HEK293 (cell line): ENCODE results near the gene PLXNA2.

Experiments
- CTCF ChIA-PET: fragments of 350-600 bp; formaldehyde crosslinking; extraction: SDS; loops from one replicate; lab custom pipeline; 2021; ENCODE audit warnings: antibody characterized with exemption; lab: Yijun Ruan, JAX
- POLR2A ChIA-PET: fragments of 300-600 bp; formaldehyde crosslinking; extraction: SDS; loops from one replicate; lab custom pipeline; 2020; ENCODE audit warnings: antibody characterized with exemption, inconsistent platforms; lab: Yijun Ruan, JAX
- H3K27ac ChIP-seq: fragments of 200-500 bp; sonication (Bioruptor generic); 2 replicates; pipeline ENCODE4 v1.5.1; 2014; ENCODE audit warnings: low read depth, low read length, control low read depth, inconsistent platforms; ENCODE audit errors: extremely low read depth
- H3K36me3 ChIP-seq, 2 experiments: fragments of 200-500 bp in 1 of 2; sonication (Bioruptor generic) in 1 of 2; 1 replicate in 1 of 2; 2 replicates in 1 of 2; pipeline ENCODE4 v1.5.1; 2014 to 2017; ENCODE audit warnings: inconsistent platforms in 2 of 2, low read length in 2 of 2; ENCODE audit not compliant: control insufficient read depth in 2 of 2, insufficient read depth in 1 of 2
- H3K4me1 ChIP-seq: fragments of 200-500 bp; sonication (Bioruptor generic); 2 replicates; pipeline ENCODE4 v1.5.1; 2014; ENCODE audit warnings: mild to moderate bottlenecking, low read length, inconsistent platforms; ENCODE audit not compliant: control insufficient read depth, insufficient read depth
- H3K4me3 ChIP-seq: 2 replicates; pipeline ENCODE4 v1.5.1; 2011; ENCODE audit warnings: low read depth, mild to moderate bottlenecking, control low read depth, low read length, moderate library complexity
- H3K9me3 ChIP-seq: fragments of 200-500 bp; sonication (Bioruptor generic); 2 replicates; pipeline ENCODE4 v1.5.1; 2014; ENCODE audit warnings: low read depth, low read length, inconsistent platforms; ENCODE audit not compliant: control insufficient read depth, insufficient read depth
- ATF2 ChIP-seq: fragments of 450-650 bp; formaldehyde crosslinking; IDR thresholded peaks from 2 replicates; pipeline ENCODE4 v1.5.1; 2016; ENCODE audit warnings: missing biosample characterization, missing genetic modification characterization, low read depth
- BCL6B ChIP-seq: fragments of 450-650 bp; formaldehyde crosslinking; IDR thresholded peaks from 2 replicates; pipeline ENCODE4 v1.5.1; 2017; ENCODE audit warnings: missing biosample characterization, missing genetic modification characterization
- GLIS1 ChIP-seq: fragments of 450-650 bp; formaldehyde crosslinking; IDR thresholded peaks from 2 replicates; pipeline ENCODE4 v1.5.1; 2016; ENCODE audit warnings: missing biosample characterization, missing genetic modification characterization
- MZF1 ChIP-seq: fragments of 450-650 bp; formaldehyde crosslinking; IDR thresholded peaks from 2 replicates; pipeline ENCODE4 v1.5.1; 2017; ENCODE audit warnings: missing biosample characterization, missing genetic modification characterization, borderline replicate concordance
- PRDM1 ChIP-seq: fragments of 450-650 bp; formaldehyde crosslinking; IDR thresholded peaks from 2 replicates; pipeline ENCODE4; 2016; ENCODE audit warnings: missing biosample characterization, missing genetic modification characterization
- ZNF112 ChIP-seq: fragments of 450-650 bp; formaldehyde crosslinking; IDR thresholded peaks from 2 replicates; pipeline ENCODE4 v1.5.0; 2017; ENCODE audit warnings: missing biosample characterization, missing genetic modification characterization
- ZNF146 ChIP-seq: fragments of 450-650 bp; formaldehyde crosslinking; IDR thresholded peaks from 2 replicates; pipeline ENCODE4 v1.5.1; 2016; ENCODE audit warnings: missing biosample characterization, missing genetic modification characterization
- ZNF2 ChIP-seq: fragments of 450-650 bp; formaldehyde crosslinking; IDR thresholded peaks from 2 replicates; pipeline ENCODE4 v1.5.1; 2016; ENCODE audit warnings: missing biosample characterization, missing genetic modification characterization
- ZNF23 ChIP-seq: fragments of 450-650 bp; formaldehyde crosslinking; IDR thresholded peaks from 2 replicates; pipeline ENCODE4 v1.5.1; 2016; ENCODE audit warnings: missing biosample characterization, missing genetic modification characterization, borderline replicate concordance
- ZNF26 ChIP-seq: fragments of 450-650 bp; formaldehyde crosslinking; IDR thresholded peaks from 2 replicates; pipeline ENCODE4 v1.5.1; 2016; ENCODE audit warnings: missing biosample characterization, missing genetic modification characterization
- ZNF510 ChIP-seq: fragments of 450-650 bp; formaldehyde crosslinking; IDR thresholded peaks from 2 replicates; pipeline ENCODE4 v1.5.1; 2018; ENCODE audit warnings: mild to moderate bottlenecking, missing genetic modification characterization, missing biosample characterization; ENCODE audit not compliant: insufficient replicate concordance
- ZNF558 ChIP-seq: fragments of 450-650 bp; formaldehyde crosslinking; IDR thresholded peaks from 2 replicates; pipeline ENCODE4 v1.5.1; 2016; ENCODE audit warnings: missing biosample characterization, missing genetic modification characterization
- ZNF571 ChIP-seq: fragments of 450-650 bp; formaldehyde crosslinking; IDR thresholded peaks from 2 replicates; pipeline ENCODE4 v1.5.0; 2017; ENCODE audit warnings: missing biosample characterization, missing genetic modification characterization
- ZNF645 ChIP-seq: fragments of 450-650 bp; formaldehyde crosslinking; IDR thresholded peaks from 2 replicates; pipeline ENCODE4; 2016; ENCODE audit warnings: missing biosample characterization, missing genetic modification characterization
- ZNF692 ChIP-seq: fragments of 450-650 bp; formaldehyde crosslinking; IDR thresholded peaks from 2 replicates; pipeline ENCODE4 v1.5.1; 2016; ENCODE audit warnings: missing biosample characterization, missing genetic modification characterization
- ZSCAN5A ChIP-seq: fragments of 450-650 bp; formaldehyde crosslinking; IDR thresholded peaks from 2 replicates; pipeline ENCODE4 v1.5.1; 2016; ENCODE audit warnings: missing biosample characterization, missing genetic modification characterization

The PLXNA2 gene

GRCh38 chr1:208279826-208280588, 35.8 kb upstream of the PLXNA2 start:
- ChIA-PET POLR2A (no interaction called here), CTCF (interaction anchor here (0.8 kb wide), 1 partner anchor 35 kb away, joined by 3 read pairs; the partner anchor contains the start of gene PLXNA2)
- H3K9me3 ChIP-seq: no peaks in the 10 kb centered on the region
- no peaks in the 10 kb centered on the region for H3K36me3 ChIP-seq
- H3K4me1 ChIP-seq: peaks cover 5% of the 10 kb centered on the region
- no peak overlapping the region for H3K4me3 ChIP-seq
- H3K27ac ChIP-seq: no peak overlapping the region
- no peak for TF ChIP-seq ZNF558 (tag by site-specific recombination)
- TF ChIP-seq ZNF23 (tag by site-specific recombination): no peak
- no peak for TF ChIP-seq ZNF645 (tag by site-specific recombination)
- no peak for TF ChIP-seq ZNF692 (tag by site-specific recombination)
- 0 out of 2 replicates have a peak, but pooled peaks have one; percentile 39 for TF ChIP-seq PRDM1 (tag by site-specific recombination)
- TF ChIP-seq ZNF510: no peak
- TF ChIP-seq ZNF112 (tag by site-specific recombination): no peak
- no peak for TF ChIP-seq ZSCAN5A

GRCh38 chr1:208278638-208279037, 34.5 kb upstream of the PLXNA2 start:
- Histone ChIP-seq H3K27ac (no peak overlapping the region), H3K9me3 (no peaks in the 10 kb centered on the region), H3K4me3 (no peak overlapping the region), H3K36me3 (no peaks in the 10 kb centered on the region), H3K4me1 (peaks cover 5% of the 10 kb centered on the region)
- ChIA-PET CTCF (interaction anchor here (1.1 kb wide), 1 partner anchor 298 kb away, joined by 3 read pairs; no protein-coding TSS in a partner anchor), POLR2A (interaction anchor here (0.9 kb wide), 1 partner anchor 9 kb away, joined by 4 read pairs; no protein-coding TSS in a partner anchor)
- no peak for TF ChIP-seq ATF2 (tag by site-specific recombination)
- TF ChIP-seq GLIS1 (tag by site-specific recombination): peak; percentile 84
- TF ChIP-seq ZNF571 (tag by site-specific recombination): no peak
- no peak for TF ChIP-seq ZSCAN5A
- no peak for TF ChIP-seq ZNF2 (tag by site-specific recombination)
- TF ChIP-seq BCL6B: peak; percentile 76
- TF ChIP-seq MZF1 (tag by site-specific recombination): no peak
- TF ChIP-seq ZNF26: no peak
- no peak for TF ChIP-seq ZNF146 (tag by site-specific recombination)
- no peak for TF ChIP-seq ZNF23 (tag by site-specific recombination)
